ENCODE data around the gene ETHE1.

The ETHE1 gene

DNA sequence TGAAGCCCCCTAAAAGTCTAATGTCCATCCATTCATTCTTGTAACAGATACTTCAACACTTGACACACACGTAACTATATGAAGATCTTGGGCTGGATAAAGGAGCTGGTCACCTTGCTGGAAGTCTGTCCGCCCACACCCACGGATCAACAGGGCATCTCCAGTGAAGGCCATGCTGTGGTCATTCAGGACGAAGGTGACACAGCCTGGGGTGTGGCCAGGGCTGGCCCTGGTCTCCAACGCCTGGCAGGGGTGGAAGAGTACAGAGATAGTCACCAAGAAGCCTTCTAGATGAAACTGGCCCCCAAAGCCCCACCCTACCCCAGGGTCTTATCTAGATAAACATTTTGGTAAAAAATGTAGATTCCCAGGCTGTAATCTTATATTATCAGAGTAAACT is 15.7 kb downstream of the ETHE1 start:
- Histone ChIP-seq H3K4me3 (ENCODE audit: low read depth, low read length, poor library complexity, severe bottlenecking) (no peak overlapping the region), H3K9me3 (ENCODE audit: low read length) (no peaks in the 10 kb centered on the region), H3K27ac (ENCODE audit: low read depth, low read length, poor library complexity, severe bottlenecking) (no peak overlapping the region), H3K36me3 (ENCODE audit: insufficient read depth, low read length) (no peaks in the 10 kb centered on the region), H3K9me2 (ENCODE audit: low read depth, low read length) (no peaks in the 10 kb centered on the region), H4K20me1 (ENCODE audit: insufficient read depth, low read length) (no peaks in the 10 kb centered on the region), H3K79me2 (ENCODE audit: insufficient read depth, low read length) (no peaks in the 10 kb centered on the region), H3K4me1 (ENCODE audit: insufficient read depth, low read length, severe bottlenecking) (no peaks in the 10 kb centered on the region), H3K4me2 (ENCODE audit: low read length) (no peak overlapping the region), H3K27me3 (ENCODE audit: insufficient read depth, low read length) (no peaks in the 10 kb centered on the region), H3F3A (ENCODE audit: insufficient read depth, low read length) (no peaks in the 10 kb centered on the region), H2AFZ (ENCODE audit: low read length) (no peak overlapping the region), H3K9ac (ENCODE audit: low read length) (no peak overlapping the region)
- no peak for TF ChIP-seq EZH2 (IDR thresholded peaks at IDR 0.05; ENCODE audit: borderline replicate concordance, low read length)
- TF ChIP-seq CTCF (IDR thresholded peaks at IDR 0.05; ENCODE audit: low read length), result no peak

- Histone ChIP-seq H3K36me3 (ENCODE audit: insufficient read depth, low read length) (no peaks in the 10 kb centered on the region), H3K4me2 (ENCODE audit: low read length) (no peak overlapping the region)
Observed at GRCh38 chr19:43510713-43511112, 16.3 kb downstream of the ETHE1 start.

DNA sequence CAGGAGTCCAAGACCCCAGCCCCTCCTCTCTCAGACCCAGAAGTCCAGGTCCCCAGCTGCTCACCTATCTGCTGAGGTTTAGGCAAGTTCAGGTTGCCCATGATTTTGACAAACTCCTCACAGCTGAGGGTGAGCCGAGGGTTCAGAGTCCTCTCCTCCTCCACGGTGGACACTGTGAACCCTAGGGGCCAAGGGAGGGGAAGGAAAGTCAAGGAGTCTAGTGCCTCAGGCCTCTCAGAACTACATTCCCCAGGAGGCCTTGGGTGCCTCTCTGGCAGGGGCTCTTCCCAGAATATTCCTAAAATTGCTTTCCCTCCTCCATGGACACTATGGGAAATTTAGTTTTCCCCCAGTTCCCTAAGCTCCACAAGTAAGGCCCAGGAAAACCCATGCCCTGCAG is 19.1 kb downstream of the ETHE1 start:
- Histone ChIP-seq H3K9ac (ENCODE audit: low read length) (no peak overlapping the region), H2AFZ (ENCODE audit: low read length) (no peak overlapping the region), H3K36me3 (ENCODE audit: insufficient read depth, low read length) (no peaks in the 10 kb centered on the region), H3K4me2 (ENCODE audit: low read length) (no peak overlapping the region), H3K4me1 (ENCODE audit: insufficient read depth, low read length, severe bottlenecking) (peaks cover 19% of the 10 kb centered on the region), H3K27ac (ENCODE audit: low read depth, low read length, poor library complexity, severe bottlenecking) (no peak overlapping the region), H3K9me3 (ENCODE audit: low read length) (no peaks in the 10 kb centered on the region), H3K27me3 (ENCODE audit: insufficient read depth, low read length) (no peaks in the 10 kb centered on the region), H3K4me3 (ENCODE audit: low read depth, low read length, poor library complexity, severe bottlenecking) (no peak overlapping the region), H3F3A (ENCODE audit: insufficient read depth, low read length) (no peaks in the 10 kb centered on the region), H3K79me2 (ENCODE audit: insufficient read depth, low read length) (no peaks in the 10 kb centered on the region), H3K9me2 (ENCODE audit: low read depth, low read length) (no peaks in the 10 kb centered on the region), H4K20me1 (ENCODE audit: insufficient read depth, low read length) (no peaks in the 10 kb centered on the region)
- TF ChIP-seq CTCF (IDR thresholded peaks at IDR 0.05; ENCODE audit: low read length) (no peak), EZH2 (IDR thresholded peaks at IDR 0.05; ENCODE audit: borderline replicate concordance, low read length) (no peak)

More at GRCh38 chr19:43510713-43511112, 16.3 kb downstream of the ETHE1 start:
- H3K27ac ChIP-seq (ENCODE audit: low read depth, low read length, poor library complexity, severe bottlenecking), result no peak overlapping the region
- H3K9me2 ChIP-seq (ENCODE audit: low read depth, low read length), result no peaks in the 10 kb centered on the region
- H3K79me2 ChIP-seq (ENCODE audit: insufficient read depth, low read length), result no peaks in the 10 kb centered on the region
- H3K4me1 ChIP-seq (ENCODE audit: insufficient read depth, low read length, severe bottlenecking), result no peaks in the 10 kb centered on the region
- no peaks in the 10 kb centered on the region for H4K20me1 ChIP-seq (ENCODE audit: insufficient read depth, low read length)
- no peak overlapping the region for H3K4me3 ChIP-seq (ENCODE audit: low read depth, low read length, poor library complexity, severe bottlenecking)
- H2AFZ ChIP-seq (ENCODE audit: low read length), result no peak overlapping the region
- no peaks in the 10 kb centered on the region for H3F3A ChIP-seq (ENCODE audit: insufficient read depth, low read length)
- TF ChIP-seq EZH2 (IDR thresholded peaks at IDR 0.05; ENCODE audit: borderline replicate concordance, low read length), result no peak
- no peak for TF ChIP-seq CTCF (IDR thresholded peaks at IDR 0.05; ENCODE audit: low read length)
- no peak overlapping the region for H3K9ac ChIP-seq (ENCODE audit: low read length)
- H3K27me3 ChIP-seq (ENCODE audit: insufficient read depth, low read length), result no peaks in the 10 kb centered on the region
- H3K9me3 ChIP-seq (ENCODE audit: low read length), result no peaks in the 10 kb centered on the region
